Stomach (tissue), 4 donors: Measurements from ENCODE around the gene AP3D1.

Source experiments
- CTCF ChIP-seq, 7 experiments: fragments of 450-650 bp in 4 of 7; fragments of 200-600 bp in 3 of 7; sonication (generic) in 3 of 7; IDR thresholded peaks; one replicate each; pipeline ENCODE4 v1.5.1; 2016 to 2019; ENCODE audit warnings: antibody characterized with exemption in 7 of 7, control low read depth in 2 of 7, mild to moderate bottlenecking in 1 of 7
- POLR2AphosphoS5 ChIP-seq, 3 donors: sonication (generic); formaldehyde crosslinking; IDR thresholded peaks; one replicate each; pipeline ENCODE4 v1.6.1; 2016; ENCODE audit warnings: antibody characterized with exemption in 3 of 3

- TF ChIP-seq CTCF (IDR thresholded peaks at IDR 0.05): no peak
- no peak for TF ChIP-seq POLR2AphosphoS5 (IDR thresholded peaks at IDR 0.05)
Measured at GRCh38 chr19:2138061-2138728, 13.2 kb downstream of the AP3D1 start.
